H9 (cell line): ENCODE results near the gene PCDH11Y. TPM values are rescaled to one million over a fixed set of nuclear protein-coding genes. Genes with fewer than 3 reads are reported as not detected.
"Not testable (repeated sequence)": the region's sequence is repeated elsewhere in the genome, so short reads cannot be mapped to it uniquely, and the experiment has no call there.

Experiments
- DNase-seq: peaks from one replicate; pipeline ENCODE4 v3.0.0-alpha.2; 2017
- H2AFZ ChIP-seq: one replicate; pipeline ENCODE4 v1.6.1; 2013; ENCODE audit warnings: mild to moderate bottlenecking, low read length, control low read depth, moderate library complexity
- H2AK5ac ChIP-seq: 2 replicates; pipeline ENCODE4 v1.6.1; 2013; ENCODE audit warnings: low read length, control low read depth, mixed read lengths; ENCODE audit not compliant: insufficient read length
- H2BK120ac ChIP-seq: one replicate; pipeline ENCODE4 v1.6.1; 2013; ENCODE audit warnings: low read depth, mild to moderate bottlenecking, low read length, control low read depth, inconsistent platforms; ENCODE audit not compliant: poor library complexity, severe bottlenecking
- H2BK12ac ChIP-seq: 2 replicates; pipeline ENCODE4 v1.6.1; 2013; ENCODE audit warnings: low read length, control low read depth, mixed read lengths, low read depth; ENCODE audit not compliant: insufficient read length
- H2BK15ac ChIP-seq: 2 replicates; pipeline ENCODE4 v1.6.1; 2013; ENCODE audit warnings: low read depth, low read length, control low read depth
- H2BK20ac ChIP-seq: one replicate; pipeline ENCODE4 v1.6.1; 2013; ENCODE audit warnings: low read depth, mild to moderate bottlenecking, low read length, control low read depth, inconsistent platforms; ENCODE audit not compliant: poor library complexity, severe bottlenecking
- H2BK5ac ChIP-seq: 2 replicates; pipeline ENCODE4 v1.6.1; 2013; ENCODE audit warnings: low read length, control low read depth, mixed read lengths; ENCODE audit not compliant: insufficient read length
- H3K14ac ChIP-seq: 2 replicates; pipeline ENCODE4 v1.6.1; 2013; ENCODE audit warnings: low read length, control low read depth; ENCODE audit not compliant: insufficient read depth
- H3K18ac ChIP-seq: 2 replicates; pipeline ENCODE4 v1.6.1; 2013; ENCODE audit warnings: low read depth, mild to moderate bottlenecking, mixed read lengths, low read length, control low read depth; ENCODE audit not compliant: insufficient read length
- H3K23ac ChIP-seq: 2 replicates; pipeline ENCODE4 v1.6.1; 2013; ENCODE audit warnings: low read length, control low read depth, mixed read lengths, low read depth; ENCODE audit not compliant: insufficient read length
- H3K23me2 ChIP-seq: 2 replicates; pipeline ENCODE4 v1.6.1; 2013; ENCODE audit warnings: low read depth, mild to moderate bottlenecking, mixed read lengths, low read length, control low read depth; ENCODE audit not compliant: insufficient read length, poor library complexity, severe bottlenecking
- H3K27ac ChIP-seq: 2 replicates; pipeline ENCODE4 v1.5.1; 2013; ENCODE audit warnings: low read length, control low read depth, mixed read lengths, low read depth; ENCODE audit not compliant: insufficient read length
- H3K27me3 ChIP-seq: 2 replicates; pipeline ENCODE4 v1.6.1; 2013; ENCODE audit warnings: low read length, control low read depth, inconsistent platforms; ENCODE audit not compliant: insufficient read depth
- H3K4ac ChIP-seq: 2 replicates; pipeline ENCODE4 v1.6.1; 2013; ENCODE audit warnings: low read depth, mild to moderate bottlenecking, control low read depth, inconsistent platforms, low read length, moderate library complexity
- H3K4me1 ChIP-seq: 2 replicates; pipeline ENCODE4 v1.6.1; 2013; ENCODE audit warnings: low read length, control low read depth, inconsistent platforms; ENCODE audit not compliant: insufficient read depth
- H3K4me2 ChIP-seq: 2 replicates; pipeline ENCODE4 v1.6.1; 2013; ENCODE audit warnings: low read length, control low read depth, mixed read lengths; ENCODE audit not compliant: insufficient read length, insufficient read depth
- H3K56ac ChIP-seq: 2 replicates; pipeline ENCODE4 v1.6.1; 2013; ENCODE audit warnings: low read depth, mild to moderate bottlenecking, mixed read lengths, low read length, control low read depth; ENCODE audit not compliant: insufficient read length
- H3K79me1 ChIP-seq: 2 replicates; pipeline ENCODE4 v1.6.1; 2013; ENCODE audit warnings: low read depth, mild to moderate bottlenecking, moderate library complexity, low read length, control low read depth, inconsistent platforms; ENCODE audit not compliant: insufficient read depth, poor library complexity, severe bottlenecking
- H3K79me2 ChIP-seq: 2 replicates; pipeline ENCODE4 v1.6.1; 2013; ENCODE audit warnings: low read length, control low read depth, inconsistent platforms; ENCODE audit not compliant: insufficient read depth
- H3K9ac ChIP-seq: 2 replicates; pipeline ENCODE4 v1.6.1; 2013; ENCODE audit warnings: low read length, control low read depth, mixed read lengths; ENCODE audit not compliant: insufficient read length; ENCODE audit errors: extremely low read depth
- H3K9me3 ChIP-seq: one replicate; pipeline ENCODE4 v1.6.1; 2013; ENCODE audit warnings: low read depth, low read length, inconsistent platforms; ENCODE audit not compliant: control insufficient read depth
- H3T11ph ChIP-seq: one replicate; pipeline ENCODE4 v1.6.1; 2013; ENCODE audit warnings: mild to moderate bottlenecking, low read length, control low read depth, inconsistent platforms
- H4K20me1 ChIP-seq: one replicate; pipeline ENCODE4 v1.6.1; 2013; ENCODE audit not compliant: control insufficient read depth, insufficient read length, insufficient read depth
- H4K5ac ChIP-seq: 2 replicates; pipeline ENCODE4 v1.6.1; 2013; ENCODE audit warnings: low read depth, mild to moderate bottlenecking, mixed read lengths, low read length, control low read depth; ENCODE audit not compliant: insufficient read length
- H4K8ac ChIP-seq: replicated peaks from 2 replicates; pipeline ENCODE4 v1.6.1; 2013; ENCODE audit warnings: low read length, control low read depth, mixed read lengths, low read depth; ENCODE audit not compliant: insufficient read length
- H4K91ac ChIP-seq: 2 replicates; pipeline ENCODE4 v1.6.1; 2013; ENCODE audit warnings: low read depth, mild to moderate bottlenecking, moderate library complexity, mixed read lengths, low read length, control low read depth; ENCODE audit not compliant: insufficient read length
- H3K27ac Mint-ChIP-seq, 3 experiments: 2 replicates in 2 of 3; 3 replicates in 1 of 3; pipeline ENCODE4 v1.8.0; 2020 to 2021; ENCODE audit warnings: mixed read lengths in 3 of 3, mild to moderate bottlenecking in 1 of 3, moderate library complexity in 1 of 3
- H3K27me3 Mint-ChIP-seq: 2 replicates; pipeline ENCODE4 v1.8.0; 2021; ENCODE audit warnings: low read depth, mild to moderate bottlenecking, moderate library complexity, mixed read lengths
- H3K36me3 Mint-ChIP-seq, 3 experiments: 2 replicates in 2 of 3; 3 replicates in 1 of 3; pipeline ENCODE4 v1.8.0; 2020 to 2021; ENCODE audit warnings: low read depth in 3 of 3, mixed read lengths in 3 of 3; ENCODE audit not compliant: insufficient read depth in 1 of 3
- H3K4me1 Mint-ChIP-seq, 2 experiments: 2 replicates each; pipeline ENCODE4 v1.8.0; 2020; ENCODE audit warnings: mixed read lengths in 2 of 2
- H3K4me3 Mint-ChIP-seq, 2 experiments: 2 replicates in 1 of 2; 3 replicates in 1 of 2; pipeline ENCODE4 v1.8.0; 2020 to 2021; ENCODE audit warnings: mild to moderate bottlenecking in 2 of 2, mixed read lengths in 2 of 2, moderate library complexity in 1 of 2
- H3K9me3 Mint-ChIP-seq, 2 experiments: 2 replicates in 1 of 2; 3 replicates in 1 of 2; pipeline ENCODE4 v1.8.0; 2020; ENCODE audit warnings: mild to moderate bottlenecking in 2 of 2, mixed read lengths in 2 of 2, moderate library complexity in 1 of 2
- WGBS: extraction: QIAGEN DNeasy Blood & Tissue Kit; methylation state at CpG from one replicate; pipeline ENCODE4 v1.1.7; 2013; ENCODE audit warnings: missing lambda C conversion rate, low lambda C conversion rate, mixed read lengths; ENCODE audit not compliant: insufficient read length; ENCODE audit errors: extremely low coverage; 5-methylcytosine and 5-hydroxymethylcytosine counted together
- total RNA-seq: library from RNA; stranded (reverse); gene quantifications from 2 replicates; pipeline ENCODE4 v1.2.1, GENCODE V29; 2021

Gene PCDH11Y
- total RNA-seq, 1 experiment from 2014 or later: 1.4 TPM

DNA sequence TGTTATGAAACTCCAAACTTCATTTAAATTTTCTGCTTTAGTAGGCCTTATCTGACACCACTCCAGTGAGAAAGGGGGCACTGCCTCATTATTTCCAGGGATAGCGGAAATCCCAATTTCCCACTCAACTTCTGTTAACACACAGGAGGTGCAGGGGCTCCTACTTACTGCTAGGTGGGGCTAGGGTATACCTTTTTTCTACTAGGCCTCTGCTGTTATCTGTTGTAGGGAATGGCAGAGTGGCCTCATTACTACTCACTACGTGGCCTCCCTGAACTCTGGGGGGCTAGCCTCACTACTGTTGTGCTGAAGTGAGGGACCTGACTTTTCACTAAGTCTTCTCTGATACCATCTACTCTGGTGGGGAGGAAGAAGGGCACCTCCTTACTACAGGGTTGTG lies 215.0 kb downstream of the PCDH11Y start:
- H2AK5ac ChIP-seq, H4K91ac ChIP-seq, H3K79me2 ChIP-seq, H3K14ac ChIP-seq, H3K23me2 ChIP-seq, H3K4ac ChIP-seq, H2BK12ac ChIP-seq, H2BK15ac ChIP-seq, H3T11ph ChIP-seq, H3K9me3 Mint-ChIP-seq, H3K56ac ChIP-seq, H3K27me3 ChIP-seq, H3K4me1 ChIP-seq, DNase-seq, H3K4me2 ChIP-seq, H4K20me1 ChIP-seq, H3K79me1 ChIP-seq, H3K9ac ChIP-seq, H3K4me3 Mint-ChIP-seq, H2BK5ac ChIP-seq, H2BK20ac ChIP-seq, H4K8ac ChIP-seq, H3K23ac ChIP-seq, H3K36me3 Mint-ChIP-seq, H3K27ac Mint-ChIP-seq, H3K27ac ChIP-seq, H3K27me3 Mint-ChIP-seq, H3K9me3 ChIP-seq, H3K4me1 Mint-ChIP-seq, H2BK120ac ChIP-seq, H2AFZ ChIP-seq, H4K5ac ChIP-seq, H3K18ac ChIP-seq: not testable (repeated sequence)
- WGBS: no CpG with 5 or more reads among the region's 2 CpGs

DNA sequence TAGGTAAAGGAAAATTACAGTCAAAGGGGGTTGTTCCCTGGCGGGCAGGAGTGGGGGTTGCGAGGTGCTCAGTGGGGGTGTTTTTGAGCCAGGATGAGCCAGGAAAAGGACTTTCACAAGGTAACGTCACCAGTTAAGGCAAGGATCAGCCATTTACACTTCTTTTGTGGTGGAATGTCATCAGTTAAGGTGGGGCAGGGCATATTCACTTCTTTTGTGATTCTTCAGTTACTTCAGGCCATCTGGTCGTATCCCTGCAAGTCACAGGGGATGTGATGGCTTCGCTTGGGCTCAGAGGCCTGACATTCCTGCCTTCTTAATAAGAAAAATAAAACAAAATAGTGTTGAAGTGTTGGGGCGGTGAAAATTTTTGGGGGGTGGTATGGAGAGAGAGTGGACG lies 324.8 kb downstream of the PCDH11Y start:
- not testable (repeated sequence) for H3K9me3 Mint-ChIP-seq

More for the DNA sequence above, 324.8 kb downstream of the PCDH11Y start:
- not testable (repeated sequence) for H3K4me2 ChIP-seq, H3K79me2 ChIP-seq, H3K4me3 Mint-ChIP-seq, H3K23me2 ChIP-seq, H2BK20ac ChIP-seq, H3K9ac ChIP-seq, H3K4me1 ChIP-seq, H3K27me3 ChIP-seq, H2BK5ac ChIP-seq, H3K4me1 Mint-ChIP-seq, H3T11ph ChIP-seq, H2BK120ac ChIP-seq, H4K8ac ChIP-seq, H3K14ac ChIP-seq, H4K20me1 ChIP-seq, H4K5ac ChIP-seq, H3K23ac ChIP-seq, H3K27ac Mint-ChIP-seq, H3K27me3 Mint-ChIP-seq, H3K4ac ChIP-seq, H3K18ac ChIP-seq, H3K36me3 Mint-ChIP-seq, H2BK15ac ChIP-seq, H2AFZ ChIP-seq, H2BK12ac ChIP-seq, DNase-seq, H2AK5ac ChIP-seq, H3K79me1 ChIP-seq, H3K27ac ChIP-seq, H4K91ac ChIP-seq, H3K56ac ChIP-seq, H3K9me3 ChIP-seq
- WGBS: no CpG with 5 or more reads among the region's 7 CpGs
